H1 (cell line): ENCODE data around the gene SLCO4A1. TPM values are rescaled to one million over a fixed set of nuclear protein-coding genes. Genes with fewer than 3 reads are reported as not detected.

Source experiments
- CTCF ChIA-PET: fragments of 300-600 bp; sonication (Branson Sonifier 250); formaldehyde crosslinking; loops from one replicate; lab custom pipeline; 2021; ENCODE audit not compliant: partially characterized antibody; lab: Charles Lee
- POLR2A ChIA-PET: fragments of 300-600 bp; sonication (Branson Sonifier 250); formaldehyde crosslinking; loops from one replicate; lab custom pipeline; 2021; ENCODE audit warnings: inconsistent platforms; ENCODE audit not compliant: partially characterized antibody; lab: Charles Lee
- DNase-seq, 2 experiments: peaks; one replicate each; pipeline versions ENCODE4 v3.0.0 to v3.0.0-alpha.2; 2010 to 2022; ENCODE audit warnings: low spot score in 2 of 2, low read depth in 1 of 2, mixed read lengths in 1 of 2
- FAIRE-seq: peaks from 2 replicates; lab custom pipeline; 2011; peaks lifted over from hg19 to GRCh38; lab: Jason Lieb, UNC
- H2AFZ ChIP-seq: 2 replicates; pipeline ENCODE4 v1.8.1; 2012; ENCODE audit warnings: low read length, inconsistent platforms
- H2AK5ac ChIP-seq: 2 replicates; pipeline ENCODE4 v1.6.1; 2013; ENCODE audit warnings: low read depth, low read length
- H2BK120ac ChIP-seq: replicated peaks from 2 replicates; pipeline ENCODE3; 2013; ENCODE audit warnings: low read depth, low read length, inconsistent platforms
- H2BK12ac ChIP-seq: 2 replicates; pipeline ENCODE4 v1.6.1; 2013; ENCODE audit warnings: low read depth, low read length
- H2BK15ac ChIP-seq: 2 replicates; pipeline ENCODE4 v1.6.1; 2013; ENCODE audit warnings: low read length
- H2BK20ac ChIP-seq: 2 replicates; pipeline ENCODE4 v1.6.1; 2013; ENCODE audit warnings: low read length
- H2BK5ac ChIP-seq: 2 replicates; pipeline ENCODE4 v1.6.1; 2013; ENCODE audit warnings: low read depth, low read length
- H3K14ac ChIP-seq: 2 replicates; pipeline ENCODE4 v1.6.1; 2013; ENCODE audit warnings: inconsistent platforms; ENCODE audit not compliant: insufficient read length
- H3K18ac ChIP-seq: 2 replicates; pipeline ENCODE4 v1.6.1; 2013; ENCODE audit warnings: low read length; ENCODE audit errors: extremely low read depth
- H3K23ac ChIP-seq: 2 replicates; pipeline ENCODE4 v1.6.1; 2013; ENCODE audit warnings: inconsistent platforms; ENCODE audit not compliant: insufficient read length
- H3K23me2 ChIP-seq: 2 replicates; pipeline ENCODE4 v1.6.1; 2013; ENCODE audit warnings: low read depth, low read length
- H3K27ac ChIP-seq: 2 replicates; pipeline ENCODE4 v1.6.1; 2011; ENCODE audit warnings: low read depth, low read length, inconsistent platforms
- H3K27me3 ChIP-seq, 4 experiments: replicated peaks in 1 of 4; 1 replicate in 1 of 4; 2 replicates in 3 of 4; pipeline versions ENCODE4 v1.6.1 to v1.8.1; 2011 to 2013; ENCODE audit warnings: low read length in 3 of 4, mild to moderate bottlenecking in 3 of 4, inconsistent platforms in 2 of 4, mixed read lengths in 2 of 4, moderate library complexity in 1 of 4; ENCODE audit not compliant: control insufficient read depth in 3 of 4, insufficient read depth in 3 of 4; ENCODE audit errors: extremely low read depth in 1 of 4
- H3K36me3 ChIP-seq, 4 experiments: 2 replicates each; pipeline versions ENCODE4 v1.6.1 to v1.8.1; 2011 to 2013; ENCODE audit warnings: mild to moderate bottlenecking in 4 of 4, low read length in 3 of 4, moderate library complexity in 2 of 4, control low read depth in 1 of 4, inconsistent platforms in 1 of 4; ENCODE audit not compliant: insufficient read depth in 4 of 4, control insufficient read depth in 2 of 4
- H3K4ac ChIP-seq: replicated peaks from 2 replicates; pipeline ENCODE3; 2013; ENCODE audit warnings: low read length, low read depth, mixed read lengths, inconsistent platforms; ENCODE audit not compliant: insufficient read length
- H3K4me1 ChIP-seq, 4 experiments: replicated peaks in 1 of 4; 1 replicate in 1 of 4; 2 replicates in 3 of 4; pipeline versions ENCODE4 v1.6.1 to v1.8.1; 2011 to 2013; ENCODE audit warnings: low read length in 3 of 4, inconsistent platforms in 2 of 4, mixed read lengths in 1 of 4; ENCODE audit not compliant: insufficient read depth in 4 of 4, control insufficient read depth in 3 of 4
- H3K4me2 ChIP-seq, 2 experiments: 2 replicates each; pipeline versions ENCODE4 v1.6.1 to v1.8.1; 2011 to 2013; ENCODE audit warnings: low read depth in 2 of 2, low read length in 2 of 2, control low read depth in 1 of 2, inconsistent platforms in 1 of 2, mild to moderate bottlenecking in 1 of 2; ENCODE audit not compliant: insufficient read depth in 1 of 2
- H3K4me3 ChIP-seq, 4 experiments: fragments of 200-600, 300-600 bp in 1 of 4; sonication (generic), shearing (Covaris generic), sonication (Bioruptor Twin) in 1 of 4; 2 replicates each; pipeline versions ENCODE4 v1.5.1 to v1.8.1; 2011 to 2016; ENCODE audit warnings: low read length in 4 of 4, low read depth in 3 of 4, control low read depth in 2 of 4, inconsistent platforms in 2 of 4, mild to moderate bottlenecking in 2 of 4, mixed read lengths in 1 of 4, moderate library complexity in 1 of 4; ENCODE audit not compliant: insufficient read depth in 2 of 4; ENCODE audit errors: extremely low read depth in 1 of 4
- H3K56ac ChIP-seq: replicated peaks from 2 replicates; pipeline ENCODE3; 2013; ENCODE audit warnings: low read depth, mild to moderate bottlenecking, mixed read lengths, low read length, inconsistent platforms; ENCODE audit not compliant: insufficient read length
- H3K79me1 ChIP-seq: 2 replicates; pipeline ENCODE4 v1.6.1; 2013; ENCODE audit warnings: low read depth, low read length, control low read depth
- H3K79me2 ChIP-seq, 2 experiments: 2 replicates each; pipeline versions ENCODE4 v1.6.1 to v1.8.1; 2012 to 2013; ENCODE audit warnings: low read length in 2 of 2, mild to moderate bottlenecking in 2 of 2, inconsistent platforms in 1 of 2; ENCODE audit not compliant: insufficient read depth in 2 of 2, control insufficient read depth in 1 of 2
- H3K9ac ChIP-seq, 4 experiments: replicated peaks in 1 of 4; 1 replicate in 1 of 4; 2 replicates in 3 of 4; pipeline versions ENCODE4 v1.6.1 to v1.8.1; 2011 to 2013; ENCODE audit warnings: low read depth in 3 of 4, low read length in 3 of 4, control low read depth in 2 of 4, mild to moderate bottlenecking in 2 of 4, moderate library complexity in 2 of 4, inconsistent platforms in 1 of 4; ENCODE audit errors: extremely low read depth in 1 of 4
- H3K9me3 ChIP-seq, 2 experiments: 2 replicates each; pipeline versions ENCODE4 v1.6.1 to v1.8.1; 2012 to 2013; ENCODE audit warnings: mild to moderate bottlenecking in 2 of 2, moderate library complexity in 2 of 2, control low read depth in 1 of 2, inconsistent platforms in 1 of 2, low read depth in 1 of 2, low read length in 1 of 2, mixed read lengths in 1 of 2; ENCODE audit not compliant: insufficient read depth in 2 of 2
- H4K20me1 ChIP-seq, 2 experiments: replicated peaks in 1 of 2; 2 replicates each; pipeline versions ENCODE3 to v1.8.1; 2011 to 2013; ENCODE audit warnings: inconsistent platforms in 2 of 2, low read length in 2 of 2, mild to moderate bottlenecking in 1 of 2; ENCODE audit not compliant: insufficient read depth in 2 of 2, control insufficient read depth in 1 of 2
- H4K5ac ChIP-seq: 2 replicates; pipeline ENCODE4 v1.6.1; 2013; ENCODE audit warnings: low read length, low read depth, mixed read lengths, inconsistent platforms; ENCODE audit not compliant: insufficient read length
- H4K8ac ChIP-seq: 2 replicates; pipeline ENCODE4 v1.8.0; 2013; ENCODE audit warnings: mild to moderate bottlenecking, moderate library complexity, low read length, inconsistent platforms; ENCODE audit not compliant: insufficient read depth; ENCODE audit errors: extremely low read depth
- H4K91ac ChIP-seq: replicated peaks from 2 replicates; pipeline ENCODE3; 2013; ENCODE audit warnings: low read length, mixed read lengths, inconsistent platforms; ENCODE audit not compliant: insufficient read length
- CBX5 ChIP-seq: fragments of 300-800, 300-1000 bp; sonication (generic); IDR thresholded peaks from 2 replicates; pipeline ENCODE4 v1.7.1; 2016; ENCODE audit warnings: antibody characterized with exemption, low read length, low read depth
- CEBPB ChIP-seq: IDR thresholded peaks from 2 replicates; pipeline ENCODE4 v1.6.1; 2012; ENCODE audit warnings: low read depth, low read length
- CREB1 ChIP-seq: IDR thresholded peaks from 2 replicates; pipeline ENCODE4 v1.6.1; 2012; ENCODE audit warnings: inconsistent platforms
- CTBP2 ChIP-seq: IDR thresholded peaks from 2 replicates; pipeline ENCODE4 v1.7.0; 2011; ENCODE audit warnings: borderline replicate concordance, mild to moderate bottlenecking, moderate library complexity, mixed read lengths, low read length; ENCODE audit not compliant: insufficient read depth, insufficient read length
- CTCF ChIP-seq, 3 experiments: IDR thresholded peaks; 1 replicate in 2 of 3; 2 replicates in 1 of 3; pipeline versions ENCODE4 v1.5.1 to v1.6.1; 2011; ENCODE audit warnings: low read length in 3 of 3, mild to moderate bottlenecking in 3 of 3, inconsistent platforms in 2 of 3, low read depth in 1 of 3, moderate library complexity in 1 of 3; ENCODE audit not compliant: insufficient read depth in 1 of 3; ENCODE audit errors: control extremely low read depth in 1 of 3
- RFX5 ChIP-seq: IDR thresholded peaks from 2 replicates; pipeline ENCODE4 v1.6.1; 2011; ENCODE audit warnings: low read depth, low read length, improper control_type of control experiment, borderline replicate concordance
- RXRA ChIP-seq: IDR thresholded peaks from 2 replicates; pipeline ENCODE4 v1.6.1; 2011; ENCODE audit warnings: low read depth, mild to moderate bottlenecking, low read length, moderate library complexity; ENCODE audit not compliant: insufficient read depth
- SIN3A ChIP-seq, 2 experiments: IDR thresholded peaks in 1 of 2; conservative IDR thresholded peaks in 1 of 2; 2 replicates each; pipeline ENCODE4 v1.6.1; 2011 to 2012; ENCODE audit warnings: low read length in 2 of 2, improper control_type of control experiment in 1 of 2, low read depth in 1 of 2, mild to moderate bottlenecking in 1 of 2
- SIX5 ChIP-seq: IDR thresholded peaks from 2 replicates; pipeline ENCODE4 v1.6.1; 2011; ENCODE audit warnings: mild to moderate bottlenecking, low read depth, low read length
- SP2 ChIP-seq: IDR thresholded peaks from 2 replicates; pipeline ENCODE4 v1.6.1; 2012; ENCODE audit warnings: mild to moderate bottlenecking, low read length, inconsistent platforms
- TBP ChIP-seq: IDR thresholded peaks from 2 replicates; pipeline ENCODE4 v1.6.1; 2011; ENCODE audit warnings: low read depth, low read length, improper control_type of control experiment
- WGBS, 2 experiments: shearing (Covaris generic) in 1 of 2; methylation state at CpG; one replicate each; pipeline versions ENCODE4 v1.1.6 to v1.1.7; 2013 to 2015; ENCODE audit warnings: low lambda C conversion rate in 2 of 2, mixed read lengths in 2 of 2, inconsistent platforms in 1 of 2, low coverage in 1 of 2, missing lambda C conversion rate in 1 of 2; ENCODE audit not compliant: insufficient replicate concordance in 2 of 2, insufficient coverage in 1 of 2, insufficient read length in 1 of 2; ENCODE audit errors: extremely low coverage in 1 of 2, missing lambda C conversion rate in 1 of 2; 5-methylcytosine and 5-hydroxymethylcytosine counted together
- polyA plus RNA-seq, 7 experiments: library from polyadenylated mRNA; depleted of rRNA in 3 of 7; stranded (reverse) in 5 of 7; unstranded in 2 of 7; fragments of >200 nt in 5 of 7; fragments of 200-250 nt in 2 of 7; gene quantifications; 1 replicate in 5 of 7; 2 replicates in 1 of 7; 4 replicates in 1 of 7; pipeline versions ENCODE4 v1.2.1 to v1.2.3, GENCODE V29; 2011 to 2013; ENCODE audit warnings: missing spikeins in 2 of 7, mixed read lengths in 2 of 7
- total RNA-seq: library from RNA; stranded (reverse); fragmentation: NEBNext Ultra II Directional; extraction: Animal tissue kit (Norgen Biotek cat#: 25700); gene quantifications from 2 replicates; pipeline ENCODE4 v1.2.1, GENCODE V29; 2021

SLCO4A1 gene
- total and polyA plus RNA-seq, 2 of the 8 experiments (the other 6 are each of a cell fraction or from before 2014, with no cell fraction given), result 10.5 to 18.5 TPM

- Histone ChIP-seq H2BK15ac (no peak overlapping the region), H4K5ac (no peak overlapping the region), H3K4me1 (no peaks in the 10 kb centered on the region; a peak in 1 of 7 replicates), H4K20me1 (peaks cover 0 to 4% of the 10 kb centered on the region in 2 experiments), H3K23me2 (no peaks in the 10 kb centered on the region), H3K9me3 (no peaks in the 10 kb centered on the region), H2AFZ (no peak overlapping the region), H2AK5ac (no peak overlapping the region), H3K4me3 (no peak overlapping the region), H3K18ac (no peak overlapping the region), H3K4me2 (no peak overlapping the region), H3K14ac (no peak overlapping the region), H2BK12ac (no peak overlapping the region), H3K23ac (no peak overlapping the region), H3K79me1 (no peaks in the 10 kb centered on the region), H3K56ac (no peak overlapping the region), H3K79me2 (no peaks in the 10 kb centered on the region), H3K4ac (no peak overlapping the region), H4K8ac (no peak overlapping the region), H3K36me3 (no peaks in the 10 kb centered on the region), H2BK20ac (no peak overlapping the region), H2BK5ac (no peak overlapping the region), H4K91ac (no peak overlapping the region), H3K27ac (no peak overlapping the region), H2BK120ac (no peak overlapping the region), H3K27me3 (no peaks in the 10 kb centered on the region; a peak in 1 of 7 replicates), H3K9ac (no peak overlapping the region)
- ChIA-PET POLR2A (interaction anchor here (0.9 kb wide), 1 partner anchor 11 kb away, joined by 3 read pairs; no protein-coding TSS in a partner anchor), CTCF (interaction anchor here (1.0 to 4.1 kb wide), 8 partner anchors 11 to 111 kb away, joined by 3 to 22 read pairs (median 4); partner anchors contain the start of gene NTSR1)
- DNase-seq (no peak), FAIRE-seq (no peak)
- 89% methylated on average over 11 of the region's 11 CpGs; no CpG with 5 or more reads in 1 of the 2 experiments for WGBS, 2 experiments
- no peak for TF ChIP-seq CREB1
- no peak for TF ChIP-seq CTCF (IDR thresholded peaks at IDR 0.05; ENCODE audit: control extremely low read depth in 1 of 3, insufficient read depth in 1 of 3, low read depth in 1 of 3, low read length in 3 of 3)
- TF ChIP-seq CEBPB, result no peak
- TF ChIP-seq RXRA, result no peak
- TF ChIP-seq SP2, result no peak
- TF ChIP-seq RFX5, result no peak
- no peak for TF ChIP-seq CTBP2
- TF ChIP-seq SIX5, result no peak
- no peak for TF ChIP-seq TBP
- no peak for TF ChIP-seq CBX5
- TF ChIP-seq SIN3A (conservative IDR thresholded peaks at IDR 0.05 in 1 of 2, IDR thresholded peaks at IDR 0.05 in 1 of 2; ENCODE audit: low read depth in 1 of 2, low read length in 2 of 2), result no peak
Observed at GRCh38 chr20:62697468-62697912, 55.2 kb downstream of the SLCO4A1 start.
